Omental fat pad (tissue), 4 donors: ENCODE results near the gene CYB561D2. TPM values are rescaled to one million over a fixed set of nuclear protein-coding genes. Genes with fewer than 3 reads are reported as not detected.

ENCODE experiments used
- ATAC-seq: fragments of 150-250 bp; one replicate; pipeline ENCODE4 v1.9.1; 2016; ENCODE audit warnings: mild to moderate bottlenecking, moderate library complexity; ENCODE audit not compliant: low FRiP score
- DNase-seq: peaks from one replicate; pipeline ENCODE4 v3.0.0-alpha.2; 2019; ENCODE audit warnings: low spot score
- total RNA-seq, 4 donors: library from RNA; depleted of rRNA; stranded (reverse); fragments of >200 nt; gene quantifications; one replicate each; pipeline ENCODE4 v1.1.0, GENCODE V29; 2016
- TF ChIP-seq, protein P1 (sequence below), 3 donors: fragments of 450-650 bp; IDR thresholded peaks; one replicate each; pipeline ENCODE4 v1.5.1; 2016 to 2017; ENCODE audit warnings: antibody characterized with exemption in 3 of 3, mild to moderate bottlenecking in 3 of 3, moderate library complexity in 2 of 3

The CYB561D2 gene
- total RNA-seq, 4 donors from 2014 or later: 26.4 to 33.7 (median 30.2) TPM

DNA sequence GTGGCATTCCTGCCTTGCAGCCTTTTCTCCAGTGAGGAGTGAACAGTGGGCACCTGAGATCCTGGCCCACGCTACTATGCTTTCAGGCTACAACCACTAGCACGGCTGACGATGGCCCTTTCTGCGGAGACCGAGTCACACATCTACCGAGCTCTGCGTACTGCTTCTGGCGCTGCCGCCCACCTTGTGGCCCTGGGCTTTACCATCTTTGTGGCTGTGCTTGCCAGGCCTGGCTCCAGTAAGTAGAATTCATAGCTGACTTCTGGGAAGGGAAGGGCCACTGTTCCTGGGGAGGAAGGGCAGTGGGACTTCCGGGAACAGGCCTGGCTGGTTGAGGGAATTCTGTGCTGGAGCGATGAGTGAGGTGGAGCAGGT is 648 bp downstream of the CYB561D2 start:
- DNase-seq (no peak), ATAC-seq (no peak)
- TF ChIP-seq, protein P1, sequence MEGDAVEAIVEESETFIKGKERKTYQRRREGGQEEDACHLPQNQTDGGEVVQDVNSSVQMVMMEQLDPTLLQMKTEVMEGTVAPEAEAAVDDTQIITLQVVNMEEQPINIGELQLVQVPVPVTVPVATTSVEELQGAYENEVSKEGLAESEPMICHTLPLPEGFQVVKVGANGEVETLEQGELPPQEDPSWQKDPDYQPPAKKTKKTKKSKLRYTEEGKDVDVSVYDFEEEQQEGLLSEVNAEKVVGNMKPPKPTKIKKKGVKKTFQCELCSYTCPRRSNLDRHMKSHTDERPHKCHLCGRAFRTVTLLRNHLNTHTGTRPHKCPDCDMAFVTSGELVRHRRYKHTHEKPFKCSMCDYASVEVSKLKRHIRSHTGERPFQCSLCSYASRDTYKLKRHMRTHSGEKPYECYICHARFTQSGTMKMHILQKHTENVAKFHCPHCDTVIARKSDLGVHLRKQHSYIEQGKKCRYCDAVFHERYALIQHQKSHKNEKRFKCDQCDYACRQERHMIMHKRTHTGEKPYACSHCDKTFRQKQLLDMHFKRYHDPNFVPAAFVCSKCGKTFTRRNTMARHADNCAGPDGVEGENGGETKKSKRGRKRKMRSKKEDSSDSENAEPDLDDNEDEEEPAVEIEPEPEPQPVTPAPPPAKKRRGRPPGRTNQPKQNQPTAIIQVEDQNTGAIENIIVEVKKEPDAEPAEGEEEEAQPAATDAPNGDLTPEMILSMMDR (IDR thresholded peaks at IDR 0.05): no peak

DNA sequence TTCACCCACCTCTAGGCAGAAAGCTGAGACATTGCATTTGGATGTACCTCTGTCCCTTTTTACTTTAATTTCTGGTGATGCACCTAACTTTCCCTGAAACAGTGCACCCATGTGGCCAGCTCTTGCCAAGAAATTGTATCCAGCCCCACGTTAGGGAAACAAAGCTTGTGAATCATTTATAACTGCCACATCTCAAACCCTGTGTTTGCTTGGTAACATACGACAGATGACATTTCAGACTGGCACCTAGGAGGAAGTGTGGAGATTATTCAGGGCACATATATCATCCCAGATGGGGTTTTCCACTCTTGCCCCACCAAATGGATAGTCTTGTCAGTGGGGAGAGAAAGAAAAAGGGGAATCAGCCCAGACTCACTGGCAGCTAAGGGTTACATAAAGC is 2.1 kb downstream of the CYB561D2 start:
- ATAC-seq (no peak), DNase-seq (no peak)
- TF ChIP-seq, protein P1 (IDR thresholded peaks at IDR 0.05): no peak

DNA sequence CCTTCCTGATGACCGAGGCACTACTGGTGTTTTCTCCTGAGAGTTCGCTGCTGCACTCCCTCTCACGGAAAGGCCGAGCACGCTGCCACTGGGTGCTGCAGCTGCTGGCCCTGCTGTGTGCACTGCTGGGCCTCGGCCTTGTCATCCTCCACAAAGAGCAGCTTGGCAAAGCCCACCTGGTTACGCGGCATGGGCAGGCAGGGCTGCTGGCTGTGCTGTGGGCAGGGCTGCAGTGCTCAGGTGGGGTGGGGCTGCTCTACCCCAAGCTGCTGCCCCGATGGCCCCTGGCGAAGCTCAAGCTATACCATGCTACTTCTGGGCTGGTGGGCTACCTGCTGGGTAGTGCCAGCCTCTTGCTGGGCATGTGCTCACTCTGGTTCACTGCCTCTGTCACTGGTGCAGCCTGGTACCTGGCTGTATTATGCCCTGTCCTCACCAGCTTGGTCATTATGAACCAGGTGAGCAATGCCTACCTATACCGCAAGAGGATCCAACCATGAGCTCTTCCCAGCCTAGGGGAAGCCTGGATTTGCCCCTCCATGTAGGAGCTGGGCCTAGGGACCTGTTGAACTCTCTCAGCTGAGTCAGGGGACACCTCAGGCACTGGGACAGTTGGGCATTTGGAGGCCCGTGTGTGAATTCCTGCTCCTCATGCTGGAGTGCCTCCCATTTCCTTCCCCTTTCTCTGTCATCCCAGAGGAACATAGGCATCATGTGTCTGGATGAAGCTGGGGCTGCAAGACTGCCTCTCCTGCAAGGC is 2.8 kb downstream of the CYB561D2 start:
- no peak for ATAC-seq
- TF ChIP-seq, protein P1 (IDR thresholded peaks at IDR 0.05): no peak

DNA sequence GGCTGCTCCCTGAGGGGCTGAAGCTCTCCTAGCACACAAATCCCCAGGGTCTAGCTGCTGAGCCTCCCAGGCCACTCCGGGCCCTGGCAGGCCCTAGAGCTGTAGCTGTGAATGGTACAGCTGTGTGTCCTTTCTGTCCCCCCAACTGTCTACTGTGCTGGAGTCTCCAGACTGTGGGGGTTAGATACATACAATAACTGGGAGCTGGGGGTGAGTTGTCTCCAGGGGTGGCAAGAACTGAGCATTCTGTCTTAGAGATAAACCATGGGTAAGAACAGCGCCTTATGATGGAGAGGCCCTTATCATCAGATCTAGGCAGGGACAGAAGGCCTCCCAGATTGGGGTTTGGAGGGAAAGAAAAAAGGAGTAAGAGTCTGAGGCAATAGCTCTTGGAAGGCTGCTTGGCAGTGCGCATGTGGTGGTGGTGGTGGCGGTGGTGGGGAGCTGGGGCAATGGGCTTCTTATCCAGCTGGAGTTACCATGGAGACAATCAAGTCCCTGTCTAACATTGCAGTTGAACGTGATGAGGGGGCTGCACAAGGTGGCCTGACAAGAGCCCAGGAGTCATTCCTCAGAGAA is 3.6 kb downstream of the CYB561D2 start:
- TF ChIP-seq, protein P1 (IDR thresholded peaks at IDR 0.05): no peak
- no peak for DNase-seq
- ATAC-seq: no peak

More for the DNA sequence above, 2.8 kb downstream of the CYB561D2 start:
- no peak for DNase-seq

DNA sequence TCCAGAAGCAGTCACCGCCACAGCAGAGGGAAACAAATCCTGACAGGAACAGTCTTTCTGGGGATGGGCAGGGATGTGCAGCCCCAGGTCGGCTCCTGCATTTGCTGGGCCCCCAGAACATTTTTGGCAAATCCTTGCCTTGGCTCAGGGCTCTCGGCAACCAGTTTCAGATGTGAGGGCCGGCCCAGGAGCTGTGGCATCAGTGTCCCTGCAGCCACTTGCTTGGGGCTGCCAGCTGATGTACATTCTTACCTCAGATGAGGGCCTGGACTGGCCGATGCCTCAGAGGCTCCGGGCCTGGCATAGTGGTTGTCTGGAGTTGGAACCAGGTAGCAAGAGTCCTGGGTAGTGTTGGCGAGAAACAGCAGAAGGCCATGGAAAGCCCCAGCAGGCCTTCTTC is 4.2 kb downstream of the CYB561D2 start:
- TF ChIP-seq, protein P1 (IDR thresholded peaks at IDR 0.05): no peak
- ATAC-seq (no peak), DNase-seq (no peak)

DNA sequence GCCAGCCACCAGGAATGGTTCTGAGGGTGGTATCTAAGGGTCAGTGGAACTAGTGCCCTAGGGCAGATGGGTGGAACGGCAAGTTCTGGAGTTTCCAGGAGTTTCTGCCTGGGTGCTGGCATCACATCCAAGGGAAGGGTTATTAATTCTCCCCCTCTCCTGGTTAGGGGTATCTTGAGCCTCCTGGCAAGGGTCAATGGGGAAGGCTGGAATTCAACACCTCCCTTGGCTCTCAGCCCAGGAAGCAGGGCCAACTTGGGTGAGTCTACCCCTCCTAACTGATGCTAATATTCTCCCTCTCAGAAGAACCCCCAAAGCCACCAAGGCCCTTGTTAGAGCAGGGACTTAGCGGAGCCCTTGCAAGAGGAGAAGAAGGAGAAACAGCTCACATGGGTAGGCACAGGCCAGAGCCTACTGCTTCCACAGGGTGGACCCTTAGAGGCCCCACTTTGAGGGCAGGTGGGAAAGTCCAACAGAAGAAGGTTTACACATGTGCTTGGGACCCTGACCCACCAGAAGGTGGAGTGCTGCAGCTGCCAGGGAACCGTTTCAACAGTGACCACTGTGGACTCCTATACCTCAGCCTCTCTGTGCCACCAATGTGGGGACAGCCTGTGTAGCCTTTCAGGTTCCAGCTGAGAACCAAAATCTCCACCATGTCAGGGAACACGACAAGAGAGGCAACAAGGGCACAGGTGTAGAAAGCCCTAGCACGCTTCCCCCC is 5.3 kb downstream of the CYB561D2 start:
- DNase-seq (no peak), ATAC-seq (no peak)
- TF ChIP-seq, protein P1 (IDR thresholded peaks at IDR 0.05): no peak
